ENCODE results near the gene HAUS5.

DNA sequence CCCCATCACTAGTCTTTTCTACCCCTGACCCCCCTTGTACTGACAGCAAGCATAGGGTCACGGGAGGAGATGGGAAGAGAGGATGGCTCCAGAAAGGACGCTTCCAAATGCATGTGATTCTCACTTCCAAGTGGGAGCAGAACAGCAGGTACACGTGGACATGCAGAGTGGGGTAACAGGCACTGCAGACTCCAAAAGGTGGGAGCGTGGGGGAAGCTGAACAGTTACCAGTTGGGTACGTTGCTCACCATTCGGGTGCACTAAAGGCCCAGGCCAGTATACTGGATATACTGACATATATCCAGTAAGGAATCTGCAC lies 26.7 kb downstream of the HAUS5 start:
- TF ChIP-seq POLR2AphosphoS5 (IDR thresholded peaks at IDR 0.05) (no peak), EP300 (conservative IDR thresholded peaks at IDR 0.05; ENCODE audit: poor library complexity, severe bottlenecking) (no peak), EZH2 (IDR thresholded peaks at IDR 0.05; ENCODE audit: borderline replicate concordance, insufficient read depth, low read length, poor library complexity, severe bottlenecking) (no peak), SMC3 (conservative IDR thresholded peaks at IDR 0.05; ENCODE audit: poor library complexity) (no peak), RAD21 (conservative IDR thresholded peaks at IDR 0.05) (no peak), TAF1 (IDR thresholded peaks at IDR 0.05; ENCODE audit: low read depth) (no peak)
- TF ChIP-seq, protein P1, sequence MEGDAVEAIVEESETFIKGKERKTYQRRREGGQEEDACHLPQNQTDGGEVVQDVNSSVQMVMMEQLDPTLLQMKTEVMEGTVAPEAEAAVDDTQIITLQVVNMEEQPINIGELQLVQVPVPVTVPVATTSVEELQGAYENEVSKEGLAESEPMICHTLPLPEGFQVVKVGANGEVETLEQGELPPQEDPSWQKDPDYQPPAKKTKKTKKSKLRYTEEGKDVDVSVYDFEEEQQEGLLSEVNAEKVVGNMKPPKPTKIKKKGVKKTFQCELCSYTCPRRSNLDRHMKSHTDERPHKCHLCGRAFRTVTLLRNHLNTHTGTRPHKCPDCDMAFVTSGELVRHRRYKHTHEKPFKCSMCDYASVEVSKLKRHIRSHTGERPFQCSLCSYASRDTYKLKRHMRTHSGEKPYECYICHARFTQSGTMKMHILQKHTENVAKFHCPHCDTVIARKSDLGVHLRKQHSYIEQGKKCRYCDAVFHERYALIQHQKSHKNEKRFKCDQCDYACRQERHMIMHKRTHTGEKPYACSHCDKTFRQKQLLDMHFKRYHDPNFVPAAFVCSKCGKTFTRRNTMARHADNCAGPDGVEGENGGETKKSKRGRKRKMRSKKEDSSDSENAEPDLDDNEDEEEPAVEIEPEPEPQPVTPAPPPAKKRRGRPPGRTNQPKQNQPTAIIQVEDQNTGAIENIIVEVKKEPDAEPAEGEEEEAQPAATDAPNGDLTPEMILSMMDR (IDR thresholded peaks at IDR 0.05; ENCODE audit: poor library complexity, severe bottlenecking), result no peak
- TF ChIP-seq, protein P2, sequence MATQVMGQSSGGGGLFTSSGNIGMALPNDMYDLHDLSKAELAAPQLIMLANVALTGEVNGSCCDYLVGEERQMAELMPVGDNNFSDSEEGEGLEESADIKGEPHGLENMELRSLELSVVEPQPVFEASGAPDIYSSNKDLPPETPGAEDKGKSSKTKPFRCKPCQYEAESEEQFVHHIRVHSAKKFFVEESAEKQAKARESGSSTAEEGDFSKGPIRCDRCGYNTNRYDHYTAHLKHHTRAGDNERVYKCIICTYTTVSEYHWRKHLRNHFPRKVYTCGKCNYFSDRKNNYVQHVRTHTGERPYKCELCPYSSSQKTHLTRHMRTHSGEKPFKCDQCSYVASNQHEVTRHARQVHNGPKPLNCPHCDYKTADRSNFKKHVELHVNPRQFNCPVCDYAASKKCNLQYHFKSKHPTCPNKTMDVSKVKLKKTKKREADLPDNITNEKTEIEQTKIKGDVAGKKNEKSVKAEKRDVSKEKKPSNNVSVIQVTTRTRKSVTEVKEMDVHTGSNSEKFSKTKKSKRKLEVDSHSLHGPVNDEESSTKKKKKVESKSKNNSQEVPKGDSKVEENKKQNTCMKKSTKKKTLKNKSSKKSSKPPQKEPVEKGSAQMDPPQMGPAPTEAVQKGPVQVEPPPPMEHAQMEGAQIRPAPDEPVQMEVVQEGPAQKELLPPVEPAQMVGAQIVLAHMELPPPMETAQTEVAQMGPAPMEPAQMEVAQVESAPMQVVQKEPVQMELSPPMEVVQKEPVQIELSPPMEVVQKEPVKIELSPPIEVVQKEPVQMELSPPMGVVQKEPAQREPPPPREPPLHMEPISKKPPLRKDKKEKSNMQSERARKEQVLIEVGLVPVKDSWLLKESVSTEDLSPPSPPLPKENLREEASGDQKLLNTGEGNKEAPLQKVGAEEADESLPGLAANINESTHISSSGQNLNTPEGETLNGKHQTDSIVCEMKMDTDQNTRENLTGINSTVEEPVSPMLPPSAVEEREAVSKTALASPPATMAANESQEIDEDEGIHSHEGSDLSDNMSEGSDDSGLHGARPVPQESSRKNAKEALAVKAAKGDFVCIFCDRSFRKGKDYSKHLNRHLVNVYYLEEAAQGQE (IDR thresholded peaks at IDR 0.05; ENCODE audit: borderline replicate concordance), result no peak
